GM12878 (cell line): ENCODE measurements around the gene LRP1B. TPM values are rescaled to one million over a fixed set of nuclear protein-coding genes. Genes with fewer than 3 reads are reported as not detected.

Source experiments
- ATAC-seq: fragments of 200-7000 bp; cut with Tn5 transposase; 3 replicates; pipeline ENCODE4 v1.9.1; 2020; ENCODE audit warnings: mild to moderate bottlenecking, moderate library complexity
- BruUV-seq: library from RNA; stranded (reverse); fragments of 400-500 nt; replicated peaks from 2 replicates; lab custom pipeline; 2021; lab: Mats Ljungman, UMichigan
- CTCF ChIA-PET: fragments of 300-600 bp; sonication (Branson Sonifier 250); formaldehyde crosslinking; extraction: SDS; loops from one replicate; lab custom pipeline; 2021; ENCODE audit warnings: inconsistent platforms; lab: Yijun Ruan, JAX
- POLR2A ChIA-PET: fragments of 350-600 bp; formaldehyde crosslinking; extraction: SDS; loops from one replicate; lab custom pipeline; 2021; ENCODE audit warnings: inconsistent platforms; lab: Charles Lee
- RAD21 ChIA-PET: fragments of 300-600 bp; sonication (Branson Sonifier 250); formaldehyde crosslinking; loops from one replicate; lab custom pipeline; 2023; ENCODE audit warnings: antibody characterized with exemption; ENCODE audit not compliant: unreplicated experiment; lab: Charles Lee
- SMC1A ChIA-PET: fragments of 300-600 bp; sonication (Branson Sonifier 250); formaldehyde crosslinking; loops from one replicate; lab custom pipeline; 2023; ENCODE audit not compliant: unreplicated experiment, uncharacterized antibody; lab: Charles Lee
- DNase-seq: peaks from one replicate; pipeline ENCODE4 v3.0.0-alpha.2; 2011; ENCODE audit warnings: low read depth, low spot score
- FAIRE-seq: peaks from 3 replicates; lab custom pipeline; 2011; peaks lifted over from hg19 to GRCh38; lab: Jason Lieb, UNC
- H2AFZ ChIP-seq: 2 replicates; pipeline ENCODE4 v1.6.0; 2011; ENCODE audit warnings: low read depth, low read length, control low read depth; ENCODE audit not compliant: control insufficient read depth
- H3K27ac ChIP-seq: 2 replicates; pipeline ENCODE4 v1.5.1; 2011; ENCODE audit warnings: control low read depth; ENCODE audit not compliant: control insufficient read depth, insufficient read depth
- H3K27me3 ChIP-seq, 2 experiments: replicated peaks in 1 of 2; 2 replicates each; pipeline versions ENCODE4 v1.6.0 to v1.6.1; 2011; ENCODE audit warnings: low read length in 1 of 2; ENCODE audit not compliant: control insufficient read depth in 2 of 2, insufficient read depth in 2 of 2
- H3K36me3 ChIP-seq, 2 experiments: 2 replicates each; pipeline ENCODE4 v1.5.1; 2011; ENCODE audit warnings: low read length in 1 of 2; ENCODE audit not compliant: control insufficient read depth in 2 of 2, insufficient read depth in 2 of 2
- H3K4me1 ChIP-seq: 2 replicates; pipeline ENCODE4 v1.6.1; 2011; ENCODE audit warnings: mild to moderate bottlenecking, low read length, moderate library complexity, mixed read lengths; ENCODE audit not compliant: control insufficient read depth, insufficient read depth
- H3K4me2 ChIP-seq: 2 replicates; pipeline ENCODE4 v1.6.0; 2011; ENCODE audit warnings: control low read depth; ENCODE audit not compliant: control insufficient read depth, insufficient read depth
- H3K4me3 ChIP-seq: fragments of 200-600 bp; sonication (generic); 2 replicates; pipeline ENCODE4 v1.5.1; 2016
- H3K79me2 ChIP-seq: 2 replicates; pipeline ENCODE4 v1.6.0; 2011; ENCODE audit warnings: low read length; ENCODE audit not compliant: control insufficient read depth, insufficient read depth
- H3K9ac ChIP-seq: 2 replicates; pipeline ENCODE4 v1.8.0; 2011; ENCODE audit warnings: low read length, control low read depth, mixed read lengths; ENCODE audit not compliant: control insufficient read depth, insufficient read depth
- H3K9me3 ChIP-seq: replicated peaks from 3 replicates; pipeline ENCODE4 v1.5.1; 2011; ENCODE audit warnings: mild to moderate bottlenecking, low read length; ENCODE audit not compliant: control insufficient read depth, insufficient read depth
- H4K20me1 ChIP-seq: 2 replicates; pipeline ENCODE4 v1.6.0; 2011; ENCODE audit not compliant: control insufficient read depth, insufficient read depth
- BHLHE40 ChIP-seq, 2 experiments: fragments of 450-650 bp in 1 of 2; IDR thresholded peaks; 2 replicates each; pipeline ENCODE4 v1.6.1; 2011 to 2017; ENCODE audit warnings: low read depth in 2 of 2, borderline replicate concordance in 1 of 2, improper control_type of control experiment in 1 of 2, low read length in 1 of 2, mild to moderate bottlenecking in 1 of 2
- CEBPB ChIP-seq, 2 experiments: fragments of 150-350 bp in 1 of 2; IDR thresholded peaks; 2 replicates each; pipeline ENCODE4 v1.6.1; 2012 to 2014; ENCODE audit warnings: low read depth in 2 of 2, low read length in 2 of 2, borderline replicate concordance in 1 of 2, inconsistent platforms in 1 of 2
- CHD2 ChIP-seq: IDR thresholded peaks from 2 replicates; pipeline ENCODE4 v1.6.1; 2011; ENCODE audit warnings: low read depth, low read length, improper control_type of control experiment, borderline replicate concordance
- CREB1 ChIP-seq: IDR thresholded peaks from 2 replicates; pipeline ENCODE4 v1.6.1; 2012; ENCODE audit warnings: low read depth, mild to moderate bottlenecking, inconsistent platforms
- ELK1 ChIP-seq: IDR thresholded peaks from 2 replicates; pipeline ENCODE4 v1.6.1; 2012; ENCODE audit warnings: low read depth, low read length, improper control_type of control experiment
- FOS ChIP-seq: IDR thresholded peaks from 3 replicates; pipeline ENCODE4 v1.6.1; 2011; ENCODE audit warnings: borderline replicate concordance; ENCODE audit not compliant: insufficient read length; ENCODE audit errors: extremely low read depth
- JUNB ChIP-seq: IDR thresholded peaks from 2 replicates; pipeline ENCODE4 v1.6.1; 2016; ENCODE audit warnings: antibody characterized with exemption, mild to moderate bottlenecking
- KAT2A ChIP-seq: conservative IDR thresholded peaks from 2 replicates; pipeline ENCODE4 v1.6.1; 2011; ENCODE audit warnings: low read depth, low read length; ENCODE audit not compliant: control insufficient read depth
- KLF5 ChIP-seq: fragments of 450-650 bp; IDR thresholded peaks from 2 replicates; pipeline ENCODE4 v1.6.1; 2014; ENCODE audit warnings: mild to moderate bottlenecking; ENCODE audit not compliant: partially characterized antibody
- MEF2A ChIP-seq: IDR thresholded peaks from 2 replicates; pipeline ENCODE4 v1.6.1; 2011; ENCODE audit warnings: low read depth, mild to moderate bottlenecking, low read length, moderate library complexity; ENCODE audit not compliant: insufficient read depth
- MEF2B ChIP-seq: fragments of 450-650 bp; IDR thresholded peaks from 2 replicates; pipeline ENCODE4 v1.6.1; 2018; ENCODE audit warnings: mild to moderate bottlenecking, moderate library complexity; ENCODE audit not compliant: partially characterized antibody, poor library complexity, severe bottlenecking
- MYC ChIP-seq: IDR thresholded peaks from 2 replicates; pipeline ENCODE4 v1.6.1; 2011; ENCODE audit warnings: mild to moderate bottlenecking, low read length, moderate library complexity, inconsistent platforms; ENCODE audit not compliant: insufficient read depth, insufficient replicate concordance, insufficient read length, severe bottlenecking
- NFYA ChIP-seq: IDR thresholded peaks from 2 replicates; pipeline ENCODE4 v1.6.1; 2011; ENCODE audit warnings: low read depth, mild to moderate bottlenecking, low read length, improper control_type of control experiment, borderline replicate concordance
- POLR2A ChIP-seq: IDR thresholded peaks from 2 replicates; pipeline ENCODE4 v1.6.1; 2011; ENCODE audit warnings: low read depth, mild to moderate bottlenecking, low read length
- POLR2AphosphoS5 ChIP-seq: IDR thresholded peaks from 2 replicates; pipeline ENCODE4 v1.6.1; 2011; ENCODE audit warnings: mild to moderate bottlenecking, low read length, inconsistent platforms
- RELA ChIP-seq: fragments of 450-650 bp; IDR thresholded peaks from 2 replicates; pipeline ENCODE4 v1.8.0; 2014; ENCODE audit warnings: borderline replicate concordance; ENCODE audit not compliant: partially characterized antibody
- SMAD1 ChIP-seq: fragments of 450-650 bp; IDR thresholded peaks from 2 replicates; pipeline ENCODE4 v1.6.1; 2018; ENCODE audit warnings: mild to moderate bottlenecking, low read depth; ENCODE audit not compliant: partially characterized antibody
- SREBF2 ChIP-seq: IDR thresholded peaks from 2 replicates; pipeline ENCODE4 v1.6.1; 2012; ENCODE audit warnings: mild to moderate bottlenecking, low read length
- ZNF217 ChIP-seq: fragments of 450-650 bp; IDR thresholded peaks from 2 replicates; pipeline ENCODE4 v1.6.1; 2017; ENCODE audit warnings: antibody characterized with exemption, mild to moderate bottlenecking
- WGBS: methylation state at CpG from one replicate; pipeline ENCODE4 v1.1.6; 2016; ENCODE audit warnings: low lambda C conversion rate; ENCODE audit not compliant: insufficient replicate concordance, insufficient coverage; ENCODE audit errors: missing lambda C conversion rate; 5-methylcytosine and 5-hydroxymethylcytosine counted together
- in situ Hi-C: fragments of 300-500 bp; cut with MboI; formaldehyde crosslinking; loops from 9 replicates; pipeline ENCODE4 v1.14.3; 2018; ENCODE audit warnings: mixed read lengths
- intact Hi-C: fragments of 100-400 bp; cut with micrococcal nuclease; formaldehyde crosslinking; loops from one replicate; pipeline ENCODE4 v1.14.2; 2022; ENCODE audit not compliant: unreplicated experiment
- polyA plus RNA-seq, 11 experiments: library from polyadenylated mRNA; depleted of rRNA in 4 of 11; unstranded in 6 of 11; stranded (reverse) in 5 of 11; fragments of >200 nt; fragmentation: Nextera tagmentation in 4 of 11; fragmentation: Illumina TruSeq in 1 of 11; extraction: Ambion mirVana in 4 of 11; extraction: Trizol in 1 of 11; gene quantifications; 1 replicate in 1 of 11; 2 replicates in 10 of 11; pipeline versions ENCODE4 v1.2.1 to v1.2.3, GENCODE V29; 2011 to 2016; ENCODE audit warnings: inconsistent platforms in 2 of 11, missing spikeins in 2 of 11, low read depth in 1 of 11
- total RNA-seq, 4 experiments: library from RNA; depleted of rRNA in 3 of 4; stranded (reverse); fragments of >200 nt in 3 of 4; fragmentation: Illumina TruSeq in 1 of 4; extraction: Trizol in 1 of 4; gene quantifications; 2 replicates each; pipeline versions ENCODE4 v1.2.1 to v1.2.3, GENCODE V29; 2013 to 2021
- TF ChIP-seq, protein P1 (sequence below): fragments of 450-650 bp; IDR thresholded peaks from 2 replicates; pipeline ENCODE4 v1.6.1; 2018; ENCODE audit warnings: mild to moderate bottlenecking, low read depth, moderate library complexity; ENCODE audit not compliant: partially characterized antibody

LRP1B gene
- total and polyA plus RNA-seq, 10 of the 15 experiments (the other 5 are each of a cell fraction or from before 2014, with no cell fraction given): under 0.01 to 0.06 (median 0.03) TPM; not detected in 5

GRCh38 chr2:140804700-140805260, 1326.0 kb downstream of the LRP1B start (continued):
- TF ChIP-seq CHD2 (no peak), POLR2A (no peak), ELK1 (no peak), MYC (no peak), KAT2A (no peak), CREB1 (no peak), NFYA (no peak), CEBPB (IDR thresholded peaks at IDR 0.05; ENCODE audit: borderline replicate concordance in 1 of 2, low read depth in 2 of 2, low read length in 2 of 2) (no peak)

DNA sequence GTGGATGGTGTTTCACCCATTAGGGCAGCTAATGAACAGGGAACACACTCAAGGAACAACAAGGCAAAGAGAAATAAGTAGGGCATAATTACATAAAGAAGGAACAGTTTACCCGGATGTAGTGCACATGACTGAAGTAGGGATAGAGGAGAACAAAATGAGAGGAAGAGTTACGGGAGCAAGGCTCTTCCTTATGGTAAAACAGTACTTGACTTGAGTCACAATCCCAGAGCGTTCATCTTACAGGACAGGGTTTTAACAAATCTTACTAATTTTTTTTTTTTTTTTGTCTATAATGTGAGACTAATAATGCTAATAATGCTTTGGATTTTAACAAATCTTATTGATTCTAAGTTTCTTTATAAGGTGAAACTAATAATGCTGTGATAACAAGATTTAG, 1329.5 kb downstream of the LRP1B start:
- ChIA-PET RAD21 (no interaction called here), CTCF (interaction anchor here (1.6 kb wide), 1 partner anchor 8 kb away, joined by 4 read pairs; no protein-coding TSS in a partner anchor), SMC1A (interaction anchor here (1.4 kb wide), 1 partner anchor 13 kb away, joined by 3 read pairs; no protein-coding TSS in a partner anchor), POLR2A (no interaction called here)
- peaks cover 4% of the 10 kb centered on the region; the same call in 2 of the 3 replicates for H3K9me3 ChIP-seq
- no peaks in the 10 kb centered on the region for H3K79me2 ChIP-seq
- no peak for ATAC-seq
- no peak for DNase-seq
- no peak overlapping the region for H3K4me3 ChIP-seq
- H2AFZ ChIP-seq: peak overlapping the region; percentile 26; the same call in 1 of the 2 replicates
- H3K27me3 ChIP-seq: no peaks in the 10 kb centered on the region
- 55% methylated on average over 3 of the region's 3 CpGs for WGBS
- H3K4me2 ChIP-seq: no peak overlapping the region
- H3K4me1 ChIP-seq: peaks cover 2% of the 10 kb centered on the region; the same call in 1 of the 2 replicates
- H3K36me3 ChIP-seq: no peaks in the 10 kb centered on the region
- H3K9ac ChIP-seq: no peak overlapping the region
- intact Hi-C loops: no loop called here
- BruUV-seq: no TSS peak
- no peak overlapping the region for H3K27ac ChIP-seq
- FAIRE-seq: no peak
- no peaks in the 10 kb centered on the region for H4K20me1 ChIP-seq
- in situ Hi-C loops: no loop called here
- TF ChIP-seq, protein P1, sequence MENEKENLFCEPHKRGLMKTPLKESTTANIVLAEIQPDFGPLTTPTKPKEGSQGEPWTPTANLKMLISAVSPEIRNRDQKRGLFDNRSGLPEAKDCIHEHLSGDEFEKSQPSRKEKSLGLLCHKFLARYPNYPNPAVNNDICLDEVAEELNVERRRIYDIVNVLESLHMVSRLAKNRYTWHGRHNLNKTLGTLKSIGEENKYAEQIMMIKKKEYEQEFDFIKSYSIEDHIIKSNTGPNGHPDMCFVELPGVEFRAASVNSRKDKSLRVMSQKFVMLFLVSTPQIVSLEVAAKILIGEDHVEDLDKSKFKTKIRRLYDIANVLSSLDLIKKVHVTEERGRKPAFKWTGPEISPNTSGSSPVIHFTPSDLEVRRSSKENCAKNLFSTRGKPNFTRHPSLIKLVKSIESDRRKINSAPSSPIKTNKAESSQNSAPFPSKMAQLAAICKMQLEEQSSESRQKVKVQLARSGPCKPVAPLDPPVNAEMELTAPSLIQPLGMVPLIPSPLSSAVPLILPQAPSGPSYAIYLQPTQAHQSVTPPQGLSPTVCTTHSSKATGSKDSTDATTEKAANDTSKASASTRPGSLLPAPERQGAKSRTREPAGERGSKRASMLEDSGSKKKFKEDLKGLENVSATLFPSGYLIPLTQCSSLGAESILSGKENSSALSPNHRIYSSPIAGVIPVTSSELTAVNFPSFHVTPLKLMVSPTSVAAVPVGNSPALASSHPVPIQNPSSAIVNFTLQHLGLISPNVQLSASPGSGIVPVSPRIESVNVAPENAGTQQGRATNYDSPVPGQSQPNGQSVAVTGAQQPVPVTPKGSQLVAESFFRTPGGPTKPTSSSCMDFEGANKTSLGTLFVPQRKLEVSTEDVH: no peak
- TF ChIP-seq SREBF2 (no peak), KLF5 (no peak), SMAD1 (no peak), POLR2AphosphoS5 (no peak), BHLHE40 (IDR thresholded peaks at IDR 0.05; ENCODE audit: borderline replicate concordance in 1 of 2, low read depth in 2 of 2, low read length in 1 of 2) (no peak), ZNF217 (no peak), FOS (no peak), MEF2A (no peak), RELA (no peak), JUNB (no peak), MEF2B (no peak)
